Measurements from ENCODE around the gene ABLIM1.

GRCh38 chr10:114448897-114449296 is 209.2 kb downstream of the ABLIM1 start:
- TF ChIP-seq GATA3 (IDR thresholded peaks at IDR 0.05; ENCODE audit: low read depth, low read length) (no peak), GATA2 (IDR thresholded peaks at IDR 0.05; ENCODE audit: low read depth, low read length) (no peak)
